CD4-positive, alpha-beta T cell treated with Interleukin-4 for 1 hour (primary cell): ENCODE data around the gene CCNI2.

ENCODE experiments used
- DNase-seq, 2 donors: peaks; one replicate each; pipeline ENCODE4 v3.0.0-alpha.2; 2020 to 2022

CCNI2 gene

GRCh38 chr5:132766020-132766805, 19.0 kb downstream of the CCNI2 start:
- no peak for DNase-seq

- no peak for DNase-seq
These were observed 19.5 kb downstream of the CCNI2 start for GRCh38 chr5:132766806-132767055.

GRCh38 chr5:132767150-132767549, 19.9 kb downstream of the CCNI2 start:
- DNase-seq = no peak

- DNase-seq = no peak
These were observed 21.3 kb downstream of the CCNI2 start for GRCh38 chr5:132768485-132768868.

DNA sequence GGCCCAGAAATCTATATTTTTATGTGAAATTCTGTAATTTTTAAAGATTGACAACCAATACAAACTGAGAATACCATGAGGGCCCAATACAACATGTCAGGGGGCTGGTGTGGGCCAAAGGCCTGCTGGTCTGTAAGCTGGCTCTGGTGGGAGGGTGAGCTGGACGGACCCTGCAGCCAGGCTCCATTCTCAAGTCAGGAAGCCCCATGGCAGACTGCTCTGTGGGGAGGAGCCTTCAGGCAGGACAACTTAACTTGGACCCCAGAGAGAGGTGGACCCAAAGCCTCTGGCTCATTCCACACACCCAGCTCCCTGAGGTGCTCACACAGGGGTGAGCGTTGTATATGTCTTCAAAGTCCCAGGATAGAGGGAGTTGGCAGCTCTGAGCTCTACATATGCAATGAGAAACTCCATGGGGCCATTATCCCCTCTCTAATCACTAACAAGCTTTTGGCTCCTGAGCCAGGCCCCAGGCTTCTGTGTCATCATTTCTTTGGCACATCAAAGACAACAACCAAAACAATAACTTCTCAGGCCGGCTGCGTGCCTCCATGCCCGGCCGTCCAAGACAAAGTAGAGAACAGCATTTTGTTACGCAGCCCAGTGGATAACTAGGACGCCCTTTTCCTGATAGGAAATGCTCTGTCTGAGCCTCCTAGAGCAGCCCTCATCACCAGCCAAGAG, 23.4 kb downstream of the CCNI2 start:
- DNase-seq = peak in 1 of 2 donors; percentile 3

DNA sequence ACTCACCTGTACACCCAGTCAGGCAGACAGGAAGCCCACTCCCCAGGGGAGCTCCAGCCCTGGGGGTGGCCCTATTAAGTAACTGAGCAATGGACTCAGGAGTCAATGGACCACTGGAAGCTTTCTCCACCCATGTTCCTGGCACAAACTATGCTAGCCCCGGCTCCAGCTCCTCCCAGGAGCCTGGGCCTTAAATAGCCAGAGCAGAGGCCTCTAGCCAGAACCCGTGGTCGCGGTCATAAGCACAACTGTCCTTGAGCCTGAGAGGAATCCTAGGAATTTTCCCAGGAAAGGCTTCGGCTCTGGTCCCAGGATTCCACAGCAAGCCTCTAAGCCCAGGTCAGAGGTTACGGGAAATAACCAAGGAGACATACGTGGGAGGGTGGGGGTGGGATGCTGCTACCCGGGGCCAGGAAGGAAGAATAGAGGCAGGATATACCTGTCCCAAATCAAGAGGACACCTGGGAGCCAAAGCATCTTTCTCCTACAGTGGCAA, 24.3 kb downstream of the CCNI2 start:
- DNase-seq = no peak

- no peak for DNase-seq
These were observed 25.3 kb downstream of the CCNI2 start for GRCh38 chr5:132772291-132773070.

DNA sequence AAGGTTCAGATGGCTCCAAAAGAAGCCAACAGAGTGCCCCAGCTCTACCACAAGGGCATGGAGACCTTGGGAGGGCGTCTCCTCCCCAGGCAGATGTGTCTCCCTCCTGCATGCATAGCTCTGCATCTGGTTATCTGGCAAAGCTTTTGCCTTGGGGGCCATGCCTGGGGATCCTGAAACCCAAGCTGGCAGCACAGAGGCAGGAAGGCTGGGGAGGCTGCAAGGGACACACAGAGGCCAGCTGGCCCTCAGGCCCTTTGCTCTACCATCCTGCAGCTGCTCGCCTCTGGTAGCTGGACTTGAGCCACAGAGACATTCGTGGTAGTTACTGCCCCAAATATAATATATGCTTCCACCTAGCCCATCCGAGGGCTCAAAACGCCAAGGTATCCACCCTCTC, 25.9 kb downstream of the CCNI2 start:
- DNase-seq = no peak

DNA sequence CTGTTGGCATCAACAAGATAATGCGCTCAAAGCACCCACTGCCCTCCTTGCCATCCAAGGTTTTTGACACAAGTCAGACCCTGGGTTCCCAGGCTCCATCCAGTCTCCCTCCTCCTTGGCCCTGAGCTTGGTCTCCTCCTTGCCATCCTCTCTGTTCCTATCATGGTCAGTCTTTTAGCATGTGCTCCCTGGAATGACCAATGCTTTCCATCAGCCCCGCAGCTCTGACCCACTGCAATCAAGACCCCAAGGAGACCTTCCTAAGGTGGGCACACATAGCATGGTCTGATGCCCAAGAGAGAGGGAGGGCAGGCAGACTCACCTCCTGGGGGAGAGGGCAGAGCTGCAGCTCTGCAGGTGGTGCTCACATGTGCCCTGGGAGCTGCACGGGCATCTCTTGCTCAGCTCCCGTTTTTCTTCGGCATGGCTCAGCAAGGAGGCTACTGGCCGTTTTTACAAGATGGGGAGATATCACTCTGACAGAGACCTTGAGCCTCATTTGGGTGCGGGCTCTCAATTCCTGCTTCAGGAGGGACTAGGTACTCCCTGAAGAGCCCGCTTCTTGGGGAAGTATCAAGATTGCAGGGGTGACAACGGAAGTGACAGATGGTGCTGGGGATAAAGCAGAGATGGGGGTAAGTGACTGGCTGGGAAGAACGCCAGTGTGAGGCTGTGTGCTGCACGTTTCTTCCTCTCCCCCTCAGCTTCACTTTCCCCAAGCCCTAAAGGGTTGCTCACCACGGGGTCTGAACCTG, 26.6 kb downstream of the CCNI2 start:
- no peak for DNase-seq

DNA sequence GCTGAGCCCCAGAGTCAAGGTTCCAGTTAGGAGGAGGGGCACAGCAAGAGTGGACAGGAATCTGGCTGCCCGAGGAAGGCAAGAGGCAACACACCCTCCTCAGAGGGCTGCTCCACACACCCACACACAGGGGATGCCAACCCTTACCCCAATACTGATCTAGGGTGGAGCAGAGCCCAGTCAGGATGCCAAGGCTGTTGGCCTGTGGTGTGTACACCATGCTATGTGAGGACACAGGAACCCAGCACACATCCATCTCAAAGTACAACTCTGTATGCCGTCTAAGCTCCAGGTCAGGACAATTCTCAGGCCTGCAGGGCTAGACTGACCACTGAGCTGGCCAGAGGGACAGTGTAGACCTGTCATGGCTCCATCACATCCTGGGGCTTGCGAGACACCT, 27.2 kb downstream of the CCNI2 start:
- no peak for DNase-seq

GRCh38 chr5:132774896-132775295, 27.7 kb downstream of the CCNI2 start:
- no peak for DNase-seq

DNA sequence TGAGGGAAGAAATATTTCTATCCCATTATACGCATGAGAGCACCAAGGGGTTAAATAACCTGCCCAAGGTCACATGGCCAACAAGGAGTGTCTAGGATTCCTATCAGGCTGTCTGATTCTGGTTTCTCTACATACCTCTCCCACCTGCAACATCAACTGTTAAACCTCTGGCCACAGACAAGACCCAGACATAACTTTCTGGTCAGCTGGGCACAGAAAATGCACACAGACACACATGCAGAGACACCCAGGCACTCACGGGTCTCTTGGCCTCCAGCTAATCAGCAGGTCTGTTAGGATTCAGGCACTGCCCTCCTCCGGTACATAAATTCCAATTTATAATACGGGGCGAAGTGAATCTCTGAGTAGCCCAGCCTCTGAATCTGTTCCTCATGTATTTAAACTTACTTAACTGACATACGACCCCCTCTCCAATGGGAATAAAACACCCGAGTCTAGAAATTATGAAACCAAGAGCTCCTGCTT, 28.3 kb downstream of the CCNI2 start:
- DNase-seq = no peak

- no peak for DNase-seq
These were observed 29.1 kb downstream of the CCNI2 start for GRCh38 chr5:132776131-132776937.

DNA sequence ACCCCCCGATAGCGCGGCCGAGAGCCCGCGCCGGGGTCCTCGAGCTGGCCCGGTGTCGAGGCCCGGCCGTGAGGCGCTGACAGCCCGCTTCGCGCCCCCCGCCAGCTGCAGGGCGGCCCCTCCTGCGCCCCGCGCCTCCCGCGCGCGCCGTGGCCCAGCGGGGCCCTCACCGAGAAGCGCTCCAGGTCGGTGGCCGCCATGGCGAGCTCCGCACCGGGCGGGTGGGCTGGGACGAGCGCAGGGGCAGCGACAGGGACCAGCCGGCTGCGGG, 29.6 kb downstream of the CCNI2 start:
- DNase-seq = no peak

- DNase-seq = peak; percentile 26 to 50
These were observed 30.2 kb downstream of the CCNI2 start, which contains the start of gene SEPTIN8 for GRCh38 chr5:132777209-132778069. SEPTIN8 (minus strand) TSS chr5:132777239; CDS start chr5:132777137, 102 bp downstream.

DNA sequence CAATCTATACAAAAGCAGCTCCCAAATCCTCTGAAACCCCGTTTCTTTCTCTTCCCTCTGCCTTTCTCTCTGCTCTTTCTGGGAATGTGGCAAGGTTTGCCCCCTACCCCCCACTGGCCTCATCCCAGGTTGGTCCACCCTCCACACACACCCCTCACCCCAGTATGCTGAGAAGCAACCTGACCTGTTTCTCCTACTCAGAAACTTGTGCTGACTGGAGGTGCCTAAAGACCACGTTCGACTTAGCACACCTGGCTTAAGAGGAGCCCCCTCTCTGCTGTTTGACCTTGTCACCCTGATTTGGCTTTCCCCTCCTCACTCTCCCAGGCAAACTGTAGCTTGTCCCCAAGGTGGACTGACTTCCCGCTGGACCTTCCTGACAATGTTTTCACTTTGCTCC, 30.9 kb downstream of the CCNI2 start:
- no peak for DNase-seq

- no peak for DNase-seq
These were observed 31.6 kb downstream of the CCNI2 start for GRCh38 chr5:132778856-132779255.

- no peak for DNase-seq
These were observed 32.7 kb downstream of the CCNI2 start for GRCh38 chr5:132779961-132780360.

DNA sequence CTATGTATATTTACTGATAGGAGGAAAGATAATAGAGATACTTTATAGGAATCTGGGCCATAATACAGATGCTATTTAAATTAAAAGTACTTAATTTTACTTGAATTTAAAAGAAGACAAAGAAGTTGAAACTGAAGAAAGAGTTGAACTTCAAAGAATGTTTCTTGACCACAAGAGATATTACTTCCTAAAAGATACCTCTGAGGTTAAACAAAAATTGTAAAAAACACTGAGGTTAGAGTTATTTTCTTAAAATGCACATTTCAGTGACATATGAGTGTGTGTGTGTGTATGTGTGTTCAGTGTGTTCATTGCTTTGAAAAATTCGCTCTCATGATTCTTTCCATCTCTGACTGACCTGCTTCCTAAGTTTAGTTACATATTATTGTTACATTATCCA, 33.4 kb downstream of the CCNI2 start:
- peak in 1 of 2 donors; percentile 14 for DNase-seq

- no peak for DNase-seq
These were observed 33.8 kb downstream of the CCNI2 start for GRCh38 chr5:132781029-132781428.

- DNase-seq = peak in 1 of 2 donors; percentile 11
These were observed 34.9 kb downstream of the CCNI2 start for GRCh38 chr5:132782101-132782500.
